ENCODE measurements around the gene ADAMTS6. TPM values are rescaled to one million over a fixed set of nuclear protein-coding genes. Genes with fewer than 3 reads are reported as not detected.

ADAMTS6 gene
- total RNA-seq, 1 donor = 95.9 TPM

DNA sequence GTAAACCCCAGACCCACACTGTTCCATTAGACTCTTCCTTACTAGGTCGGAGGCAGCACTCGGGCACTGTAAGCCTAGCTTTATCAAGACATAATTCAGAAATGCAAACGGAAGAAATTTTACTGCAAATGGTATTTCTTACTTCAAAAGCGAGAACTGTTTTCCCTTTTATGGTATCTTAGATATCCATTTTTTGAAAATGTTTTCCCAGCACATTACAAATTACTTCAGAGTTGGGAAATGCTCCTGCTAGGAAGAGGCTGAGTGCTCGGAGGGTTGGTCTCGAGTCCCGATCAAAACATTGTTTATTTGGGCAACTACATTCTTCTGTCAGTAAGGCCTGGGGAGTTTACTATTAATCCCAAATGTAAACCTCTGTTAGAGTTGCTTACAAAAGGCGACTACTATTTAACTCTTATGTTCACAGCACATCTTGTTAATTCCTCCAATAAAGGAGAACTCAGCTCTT, 380.1 kb downstream of the ADAMTS6 start:
- DNase-seq (ENCODE audit: low read depth) = peak; percentile 80
- TF ChIP-seq, protein P1, sequence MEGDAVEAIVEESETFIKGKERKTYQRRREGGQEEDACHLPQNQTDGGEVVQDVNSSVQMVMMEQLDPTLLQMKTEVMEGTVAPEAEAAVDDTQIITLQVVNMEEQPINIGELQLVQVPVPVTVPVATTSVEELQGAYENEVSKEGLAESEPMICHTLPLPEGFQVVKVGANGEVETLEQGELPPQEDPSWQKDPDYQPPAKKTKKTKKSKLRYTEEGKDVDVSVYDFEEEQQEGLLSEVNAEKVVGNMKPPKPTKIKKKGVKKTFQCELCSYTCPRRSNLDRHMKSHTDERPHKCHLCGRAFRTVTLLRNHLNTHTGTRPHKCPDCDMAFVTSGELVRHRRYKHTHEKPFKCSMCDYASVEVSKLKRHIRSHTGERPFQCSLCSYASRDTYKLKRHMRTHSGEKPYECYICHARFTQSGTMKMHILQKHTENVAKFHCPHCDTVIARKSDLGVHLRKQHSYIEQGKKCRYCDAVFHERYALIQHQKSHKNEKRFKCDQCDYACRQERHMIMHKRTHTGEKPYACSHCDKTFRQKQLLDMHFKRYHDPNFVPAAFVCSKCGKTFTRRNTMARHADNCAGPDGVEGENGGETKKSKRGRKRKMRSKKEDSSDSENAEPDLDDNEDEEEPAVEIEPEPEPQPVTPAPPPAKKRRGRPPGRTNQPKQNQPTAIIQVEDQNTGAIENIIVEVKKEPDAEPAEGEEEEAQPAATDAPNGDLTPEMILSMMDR (IDR thresholded peaks at IDR 0.05; ENCODE audit: insufficient read depth, low read depth, low read length) = no peak

DNA sequence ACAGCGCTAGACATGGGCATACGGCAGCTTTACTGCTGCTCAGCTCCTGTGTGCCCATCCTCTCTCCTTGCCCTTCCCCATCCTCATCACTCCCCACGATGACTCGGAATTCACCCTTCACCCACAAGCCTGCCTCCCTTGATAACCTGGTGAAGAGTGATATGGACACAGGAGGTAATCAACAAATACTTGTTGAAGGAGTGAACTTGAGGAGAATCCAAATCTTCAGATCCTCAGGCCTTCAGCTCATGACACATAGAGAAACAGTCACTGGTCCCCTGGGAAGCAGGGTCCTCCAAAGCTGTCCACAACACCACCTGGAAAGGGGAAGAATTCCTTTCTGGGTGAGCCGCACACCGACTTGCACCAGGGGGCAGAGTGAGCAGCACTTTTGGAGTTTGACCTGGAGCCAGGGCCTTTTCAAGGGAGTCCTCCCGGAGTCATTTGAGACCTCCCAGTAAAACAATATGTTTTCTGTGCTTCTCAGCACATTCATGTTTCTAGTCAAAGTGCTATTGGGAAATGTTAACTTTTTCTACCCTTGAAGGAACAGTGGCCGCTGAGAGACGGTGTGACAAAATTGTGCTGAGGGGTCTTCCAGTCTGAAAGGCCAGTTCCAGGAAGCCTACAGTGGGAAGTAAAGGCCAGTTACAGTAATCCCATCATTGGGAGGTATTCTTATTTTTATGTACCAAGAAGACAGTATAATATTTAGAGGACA, 380.6 kb downstream of the ADAMTS6 start:
- H3K4me3 ChIP-seq (ENCODE audit: low read depth, low read length) = no peak overlapping the region
- TF ChIP-seq, protein P1 (IDR thresholded peaks at IDR 0.05; ENCODE audit: insufficient read depth, low read depth, low read length) = peak; percentile 85
- peak; percentile 83 for DNase-seq (ENCODE audit: low read depth)

More for the DNA sequence above, 380.1 kb downstream of the ADAMTS6 start:
- no peak overlapping the region for H3K4me3 ChIP-seq (ENCODE audit: low read depth, low read length)

Small RNA genes within 50 kb of the gene (small RNA-seq; reads per million reads assigned to genes)
- gene RF00019 = not detected

Other genes with a start within 250 kb of the ADAMTS6 start
- 18.0 and 25.9 TPM in 2 replicates for gene CENPK, start 81.2 kb upstream of the ADAMTS6 start, total RNA-seq
- 33.2 and 42.7 TPM in 2 replicates for gene PPWD1, start 81.4 kb upstream of the ADAMTS6 start, total RNA-seq
- gene TRIM23, start 142.4 kb upstream of the ADAMTS6 start, total RNA-seq = 26.4 and 31.5 TPM in 2 replicates
- gene SHLD3, start 143.1 kb upstream of the ADAMTS6 start, total RNA-seq = 3.2 and 5.2 TPM in 2 replicates
- gene TRAPPC13, start 143.1 kb upstream of the ADAMTS6 start, total RNA-seq = 17.4 and 32.0 TPM in 2 replicates
- 15.5 and 21.2 TPM in 2 replicates for gene SGTB, start 240.2 kb upstream of the ADAMTS6 start, total RNA-seq
- gene NLN, start 240.3 kb upstream of the ADAMTS6 start, total RNA-seq = 27.7 and 36.7 TPM in 2 replicates

All from fibroblast of villous mesenchyme (primary cell).